ENCODE results near the gene TMEM163. TPM values are rescaled to one million over a fixed set of nuclear protein-coding genes. Genes with fewer than 3 reads are reported as not detected.

Gene TMEM163
- polyA plus RNA-seq, 2 donors = 0.10 to 0.11 TPM

- H3K36me3 ChIP-seq (ENCODE audit: control insufficient read depth in 2 of 2, insufficient read depth in 2 of 2, low read length in 1 of 2) = no peaks in the 10 kb centered on the region
Measured at GRCh38 chr2:134463699-134464022, 255.1 kb downstream of the TMEM163 start.

GRCh38 chr2:134462791-134463698 lies 255.8 kb downstream of the TMEM163 start:
- H3K4me3 ChIP-seq (ENCODE audit: low read depth in 1 of 2, low read length in 2 of 2) = no peak overlapping the region
- no peaks in the 10 kb centered on the region for H3K36me3 ChIP-seq (ENCODE audit: control insufficient read depth in 2 of 2, insufficient read depth in 2 of 2, low read length in 1 of 2)
- H3K4me1 ChIP-seq (ENCODE audit: control insufficient read depth in 2 of 2, insufficient read depth in 2 of 2, low read length in 1 of 2) = no peaks in the 10 kb centered on the region
- H3K27ac ChIP-seq (ENCODE audit: low read depth in 2 of 2, low read length in 1 of 2) = no peak overlapping the region
- WGBS, 2 donors = 93% methylated on average over 11 of the region's 11 CpGs
- H3K9me3 ChIP-seq (ENCODE audit: control insufficient read depth in 2 of 2, insufficient read depth in 1 of 2, low read depth in 1 of 2, low read length in 1 of 2) = no peaks in the 10 kb centered on the region
- H3K27me3 ChIP-seq (ENCODE audit: control insufficient read depth in 1 of 2, insufficient read depth in 2 of 2, low read length in 2 of 2) = no peaks in the 10 kb centered on the region

More at GRCh38 chr2:134463699-134464022, 255.1 kb downstream of the TMEM163 start:
- no peak overlapping the region for H3K27ac ChIP-seq (ENCODE audit: low read depth in 2 of 2, low read length in 1 of 2)
- H3K27me3 ChIP-seq (ENCODE audit: control insufficient read depth in 1 of 2, insufficient read depth in 2 of 2, low read length in 2 of 2) = no peaks in the 10 kb centered on the region
- H3K4me3 ChIP-seq (ENCODE audit: low read depth in 1 of 2, low read length in 2 of 2) = no peak overlapping the region
- H3K9me3 ChIP-seq (ENCODE audit: control insufficient read depth in 2 of 2, insufficient read depth in 1 of 2, low read depth in 1 of 2, low read length in 1 of 2) = no peaks in the 10 kb centered on the region
- 87 to 89% methylated on average over 7 of the region's 7 CpGs for WGBS, 2 donors
- no peaks in the 10 kb centered on the region for H3K4me1 ChIP-seq (ENCODE audit: control insufficient read depth in 2 of 2, insufficient read depth in 2 of 2, low read length in 1 of 2)

GRCh38 chr2:134462275-134462674 lies 256.5 kb downstream of the TMEM163 start:
- H3K27me3 ChIP-seq (ENCODE audit: control insufficient read depth in 1 of 2, insufficient read depth in 2 of 2, low read length in 2 of 2) = no peaks in the 10 kb centered on the region
- H3K4me3 ChIP-seq (ENCODE audit: low read depth in 1 of 2, low read length in 2 of 2) = no peak overlapping the region
- H3K9me3 ChIP-seq (ENCODE audit: control insufficient read depth in 2 of 2, insufficient read depth in 1 of 2, low read depth in 1 of 2, low read length in 1 of 2) = no peaks in the 10 kb centered on the region
- no peaks in the 10 kb centered on the region for H3K4me1 ChIP-seq (ENCODE audit: control insufficient read depth in 2 of 2, insufficient read depth in 2 of 2, low read length in 1 of 2)
- H3K27ac ChIP-seq (ENCODE audit: low read depth in 2 of 2, low read length in 1 of 2) = no peak overlapping the region
- 93 to 96% methylated on average over 6 of the region's 6 CpGs for WGBS, 2 donors
- H3K36me3 ChIP-seq (ENCODE audit: control insufficient read depth in 2 of 2, insufficient read depth in 2 of 2, low read length in 1 of 2) = no peaks in the 10 kb centered on the region

- Histone ChIP-seq H3K4me1 (ENCODE audit: control insufficient read depth in 2 of 2, insufficient read depth in 2 of 2, low read length in 1 of 2) (no peaks in the 10 kb centered on the region), H3K27ac (ENCODE audit: low read depth in 2 of 2, low read length in 1 of 2) (no peak overlapping the region), H3K36me3 (ENCODE audit: control insufficient read depth in 2 of 2, insufficient read depth in 2 of 2, low read length in 1 of 2) (no peaks in the 10 kb centered on the region), H3K9me3 (ENCODE audit: control insufficient read depth in 2 of 2, insufficient read depth in 1 of 2, low read depth in 1 of 2, low read length in 1 of 2) (no peaks in the 10 kb centered on the region), H3K4me3 (ENCODE audit: low read depth in 1 of 2, low read length in 2 of 2) (no peak overlapping the region), H3K27me3 (ENCODE audit: control insufficient read depth in 1 of 2, insufficient read depth in 2 of 2, low read length in 2 of 2) (no peaks in the 10 kb centered on the region)
- WGBS, 2 donors = 58 to 62% methylated on average over 6 of the region's 6 CpGs
Measured at GRCh38 chr2:134461511-134461910, 257.3 kb downstream of the TMEM163 start.

GRCh38 chr2:134460583-134460998 lies 258.2 kb downstream of the TMEM163 start:
- H3K4me3 ChIP-seq (ENCODE audit: low read depth in 1 of 2, low read length in 2 of 2) = no peak overlapping the region
- no peak overlapping the region for H3K27ac ChIP-seq (ENCODE audit: low read depth in 2 of 2, low read length in 1 of 2)
- no peaks in the 10 kb centered on the region for H3K36me3 ChIP-seq (ENCODE audit: control insufficient read depth in 2 of 2, insufficient read depth in 2 of 2, low read length in 1 of 2)
- 40 to 43% methylated on average over 8 of the region's 8 CpGs for WGBS, 2 donors
- H3K9me3 ChIP-seq (ENCODE audit: control insufficient read depth in 2 of 2, insufficient read depth in 1 of 2, low read depth in 1 of 2, low read length in 1 of 2) = no peaks in the 10 kb centered on the region
- H3K27me3 ChIP-seq (ENCODE audit: control insufficient read depth in 1 of 2, insufficient read depth in 2 of 2, low read length in 2 of 2) = no peaks in the 10 kb centered on the region
- no peaks in the 10 kb centered on the region for H3K4me1 ChIP-seq (ENCODE audit: control insufficient read depth in 2 of 2, insufficient read depth in 2 of 2, low read length in 1 of 2)

GRCh38 chr2:134459706-134460406 lies 258.9 kb downstream of the TMEM163 start:
- H3K4me3 ChIP-seq (ENCODE audit: low read depth in 1 of 2, low read length in 2 of 2) = no peak overlapping the region
- no peaks in the 10 kb centered on the region for H3K36me3 ChIP-seq (ENCODE audit: control insufficient read depth in 2 of 2, insufficient read depth in 2 of 2, low read length in 1 of 2)
- no peaks in the 10 kb centered on the region for H3K9me3 ChIP-seq (ENCODE audit: control insufficient read depth in 2 of 2, insufficient read depth in 1 of 2, low read depth in 1 of 2, low read length in 1 of 2)
- H3K4me1 ChIP-seq (ENCODE audit: control insufficient read depth in 2 of 2, insufficient read depth in 2 of 2, low read length in 1 of 2) = no peaks in the 10 kb centered on the region
- H3K27me3 ChIP-seq (ENCODE audit: control insufficient read depth in 1 of 2, insufficient read depth in 2 of 2, low read length in 2 of 2) = no peaks in the 10 kb centered on the region
- no peak overlapping the region for H3K27ac ChIP-seq (ENCODE audit: low read depth in 2 of 2, low read length in 1 of 2)
- 90 to 93% methylated on average over 11 of the region's 11 CpGs for WGBS, 2 donors

- no peaks in the 10 kb centered on the region for H3K9me3 ChIP-seq (ENCODE audit: control insufficient read depth in 2 of 2, insufficient read depth in 1 of 2, low read depth in 1 of 2, low read length in 1 of 2)
- no peaks in the 10 kb centered on the region for H3K27me3 ChIP-seq (ENCODE audit: control insufficient read depth in 1 of 2, insufficient read depth in 2 of 2, low read length in 2 of 2)
- H3K4me3 ChIP-seq (ENCODE audit: low read depth in 1 of 2, low read length in 2 of 2) = no peak overlapping the region
- H3K27ac ChIP-seq (ENCODE audit: low read depth in 2 of 2, low read length in 1 of 2) = no peak overlapping the region
- WGBS, 2 donors = 89 to 92% methylated on average over 10 of the region's 10 CpGs
- no peaks in the 10 kb centered on the region for H3K4me1 ChIP-seq (ENCODE audit: control insufficient read depth in 2 of 2, insufficient read depth in 2 of 2, low read length in 1 of 2)
- H3K36me3 ChIP-seq (ENCODE audit: control insufficient read depth in 2 of 2, insufficient read depth in 2 of 2, low read length in 1 of 2) = no peaks in the 10 kb centered on the region
Measured at GRCh38 chr2:134458950-134459349, 259.9 kb downstream of the TMEM163 start.

- Histone ChIP-seq H3K4me1 (ENCODE audit: control insufficient read depth in 2 of 2, insufficient read depth in 2 of 2, low read length in 1 of 2) (no peaks in the 10 kb centered on the region), H3K36me3 (ENCODE audit: control insufficient read depth in 2 of 2, insufficient read depth in 2 of 2, low read length in 1 of 2) (no peaks in the 10 kb centered on the region), H3K9me3 (ENCODE audit: control insufficient read depth in 2 of 2, insufficient read depth in 1 of 2, low read depth in 1 of 2, low read length in 1 of 2) (no peaks in the 10 kb centered on the region), H3K4me3 (ENCODE audit: low read depth in 1 of 2, low read length in 2 of 2) (no peak overlapping the region), H3K27ac (ENCODE audit: low read depth in 2 of 2, low read length in 1 of 2) (no peak overlapping the region), H3K27me3 (ENCODE audit: control insufficient read depth in 1 of 2, insufficient read depth in 2 of 2, low read length in 2 of 2) (no peaks in the 10 kb centered on the region)
- 92 to 95% methylated on average over 6 of the region's 6 CpGs for WGBS, 2 donors
Measured at GRCh38 chr2:134458473-134458853, 260.3 kb downstream of the TMEM163 start.

GRCh38 chr2:134457765-134458472 lies 260.9 kb downstream of the TMEM163 start:
- Histone ChIP-seq H3K27me3 (ENCODE audit: control insufficient read depth in 1 of 2, insufficient read depth in 2 of 2, low read length in 2 of 2) (no peaks in the 10 kb centered on the region), H3K4me3 (ENCODE audit: low read depth in 1 of 2, low read length in 2 of 2) (no peak overlapping the region), H3K36me3 (ENCODE audit: control insufficient read depth in 2 of 2, insufficient read depth in 2 of 2, low read length in 1 of 2) (no peaks in the 10 kb centered on the region), H3K4me1 (ENCODE audit: control insufficient read depth in 2 of 2, insufficient read depth in 2 of 2, low read length in 1 of 2) (no peaks in the 10 kb centered on the region), H3K27ac (ENCODE audit: low read depth in 2 of 2, low read length in 1 of 2) (no peak overlapping the region), H3K9me3 (ENCODE audit: control insufficient read depth in 2 of 2, insufficient read depth in 1 of 2, low read depth in 1 of 2, low read length in 1 of 2) (no peaks in the 10 kb centered on the region)
- 82 to 83% methylated on average over 18 of the region's 18 CpGs for WGBS, 2 donors

Measured in esophagus (tissue), 2 donors.